ENCODE results near the gene ALKBH7.
"Not testable (repeated sequence)": the region's sequence is repeated elsewhere in the genome, so short reads cannot be mapped to it uniquely, and the experiment has no call there.

ALKBH7 gene

DNA sequence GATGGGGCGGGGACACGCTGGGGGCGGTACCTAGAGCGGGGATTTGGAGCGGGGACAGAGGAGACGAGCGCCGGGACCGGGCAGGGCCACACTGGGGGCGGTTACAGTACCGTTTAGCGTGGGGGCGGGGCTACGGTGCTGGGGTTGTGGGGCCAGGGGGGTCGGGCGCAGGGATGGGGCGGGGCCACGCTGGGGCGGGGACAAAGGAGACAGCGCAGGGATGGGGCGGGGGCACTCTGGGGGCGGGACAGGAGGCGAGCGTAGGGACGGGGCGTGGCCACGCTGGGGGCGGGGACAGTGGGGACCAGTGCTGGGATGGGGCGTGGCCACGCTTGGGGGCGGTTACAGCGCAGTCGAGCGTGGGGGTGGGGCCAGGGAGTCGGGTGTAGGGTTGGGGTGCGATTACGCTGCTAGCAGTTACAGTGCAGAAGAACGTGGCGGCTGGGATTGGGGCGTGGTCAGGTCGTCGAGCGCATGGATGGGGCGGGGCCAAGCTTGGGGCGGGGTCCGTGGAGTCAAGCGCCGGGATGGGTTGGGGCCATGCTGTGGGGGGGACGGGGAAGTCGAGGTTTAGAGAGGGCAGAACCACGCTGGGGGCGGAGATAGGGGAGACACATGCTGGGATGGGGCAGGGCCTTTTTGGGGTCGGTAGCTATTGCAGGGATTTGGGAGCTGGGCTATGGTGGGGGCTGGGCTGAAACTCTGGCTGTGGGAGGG, 660 bp downstream of the ALKBH7 start:
- DNase-seq (ENCODE audit: low read depth), result peak; percentile 98

DNA sequence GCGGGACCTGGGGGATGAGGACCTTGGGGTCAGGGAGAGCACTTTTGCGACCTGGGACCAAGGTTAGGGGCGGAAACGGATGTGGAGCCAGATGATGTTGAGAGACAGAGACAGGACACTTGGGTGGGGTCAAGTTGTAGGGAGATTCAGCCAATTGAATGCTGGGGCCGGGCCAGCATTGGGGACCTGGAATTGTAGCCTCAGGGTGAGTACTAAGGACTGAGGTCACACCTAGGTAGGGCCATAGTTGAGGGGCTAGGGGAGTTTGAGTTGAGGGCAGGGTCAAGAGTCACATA, 1.2 kb downstream of the ALKBH7 start:
- no peak for DNase-seq (ENCODE audit: low read depth)

DNA sequence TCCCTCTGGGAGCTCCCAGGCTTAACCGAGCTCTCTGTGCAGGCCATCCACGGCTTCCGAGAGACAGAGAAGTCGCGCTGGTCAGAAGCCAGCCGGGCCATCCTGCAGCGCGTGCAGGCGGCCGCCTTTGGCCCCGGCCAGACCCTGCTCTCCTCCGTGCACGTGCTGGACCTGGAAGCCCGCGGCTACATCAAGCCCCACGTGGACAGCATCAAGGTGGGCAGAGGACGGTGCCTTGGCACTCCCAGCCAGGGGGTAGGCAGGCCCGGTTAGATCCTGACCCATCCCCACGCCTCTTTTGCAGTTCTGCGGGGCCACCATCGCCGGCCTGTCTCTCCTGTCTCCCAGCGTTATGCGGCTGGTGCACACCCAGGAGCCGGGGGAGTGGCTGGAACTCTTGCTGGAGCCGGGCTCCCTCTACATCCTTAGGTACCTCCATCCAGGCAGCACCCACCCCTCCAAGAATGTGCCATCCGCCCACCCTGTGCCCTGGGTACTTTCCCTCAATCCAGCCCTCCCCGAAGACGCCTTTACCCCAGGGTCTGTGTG, 1.6 kb downstream of the ALKBH7 start:
- no peak for DNase-seq (ENCODE audit: low read depth)

DNA sequence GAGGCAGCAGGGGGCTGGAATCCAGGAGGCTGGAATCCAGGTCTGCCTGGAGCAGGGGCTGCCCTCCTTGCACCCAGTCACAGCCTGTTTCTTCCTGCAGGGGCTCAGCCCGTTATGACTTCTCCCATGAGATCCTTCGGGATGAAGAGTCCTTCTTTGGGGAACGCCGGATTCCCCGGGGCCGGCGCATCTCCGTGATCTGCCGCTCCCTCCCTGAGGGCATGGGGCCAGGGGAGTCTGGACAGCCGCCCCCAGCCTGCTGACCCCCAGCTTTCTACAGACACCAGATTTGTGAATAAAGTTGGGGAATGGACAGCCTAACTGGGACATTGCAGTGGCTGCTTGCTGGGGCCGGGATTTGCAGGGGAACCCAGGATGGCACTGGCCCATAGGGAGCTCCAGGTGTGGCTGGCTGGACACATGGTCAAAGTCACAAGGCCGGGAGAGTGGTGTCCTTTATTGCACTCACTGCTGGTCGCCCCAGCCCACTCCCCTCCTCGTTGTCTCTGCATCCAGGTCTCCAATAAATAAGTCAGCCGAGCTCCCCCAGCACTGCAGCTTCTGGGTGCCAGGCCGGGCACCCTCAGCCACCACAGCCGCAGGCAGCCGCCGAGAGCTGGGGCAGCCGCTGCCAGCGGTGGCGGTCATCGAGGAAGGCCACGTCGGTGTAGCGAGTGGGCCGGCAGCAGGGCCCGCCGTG, 2.3 kb downstream of the ALKBH7 start:
- no peak for DNase-seq (ENCODE audit: low read depth)

DNA sequence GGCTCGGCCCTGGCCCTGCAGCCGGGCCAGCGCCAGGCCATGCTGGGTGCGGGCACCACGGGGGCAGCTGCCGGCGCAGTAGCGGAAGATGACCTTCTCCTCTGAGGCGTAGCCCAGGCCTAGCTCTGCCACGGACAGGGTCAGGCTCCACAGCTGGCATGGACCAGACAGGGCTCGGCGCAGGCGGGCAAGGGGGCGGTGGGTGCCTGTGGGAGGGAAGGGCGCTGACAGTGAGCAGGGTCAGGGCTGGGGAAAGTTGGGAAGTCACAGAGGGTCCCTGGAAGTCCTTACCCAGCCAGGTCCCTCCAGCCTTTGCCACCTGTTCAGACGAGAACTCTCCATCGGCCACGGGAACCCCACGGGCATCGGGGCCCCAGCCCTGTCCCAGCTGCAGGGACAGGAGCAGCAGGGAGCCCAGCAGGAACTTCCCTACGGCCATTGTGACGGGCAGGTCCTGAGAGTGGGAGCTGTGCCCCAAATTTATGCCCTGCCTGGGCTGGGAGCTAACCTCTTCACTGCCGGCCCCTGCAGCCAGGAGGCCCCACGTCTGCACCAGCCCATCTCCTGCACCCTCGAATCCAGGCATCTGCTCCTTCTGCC, 2.9 kb downstream of the ALKBH7 start, which contains the start of gene PSPN:
Gene PSPN, minus strand, starts transcription at position 523 of the 600 bp plus-strand sequence. Its CDS starts 84 bp downstream, at position 439.
- no peak for DNase-seq (ENCODE audit: low read depth)

DNA sequence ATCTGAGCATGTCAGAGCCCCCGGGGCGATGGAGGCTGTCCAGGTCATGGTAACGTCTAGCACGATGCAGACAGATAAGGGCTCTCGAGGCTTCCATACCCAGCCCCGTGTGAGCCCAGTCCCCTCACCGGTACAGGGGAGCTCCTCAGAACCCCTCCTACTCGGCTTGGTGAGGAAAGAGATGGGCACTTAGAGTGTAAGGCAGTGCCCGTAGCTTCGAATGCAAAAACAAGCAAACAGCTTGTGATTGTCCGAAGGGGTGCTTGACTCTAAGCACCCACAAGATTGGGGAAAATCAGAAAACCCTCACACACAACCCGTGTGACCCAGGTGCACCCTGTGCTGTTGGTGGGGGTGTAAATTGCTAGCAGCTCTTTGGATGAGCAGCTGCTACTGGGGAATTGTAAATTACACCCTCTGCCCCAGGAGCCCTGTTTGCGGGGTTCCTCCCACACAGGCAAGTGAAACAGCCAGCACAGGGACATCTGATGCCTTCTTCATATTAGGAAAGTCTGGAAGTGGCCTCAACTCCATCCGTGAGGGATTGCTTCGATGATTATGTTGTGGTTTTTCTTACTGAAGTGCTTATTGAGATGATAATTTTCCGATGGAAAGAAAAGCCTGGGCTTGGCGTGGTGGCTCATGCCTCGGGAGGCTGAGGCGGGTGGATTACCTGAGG, 4.1 kb downstream of the ALKBH7 start:
- DNase-seq (ENCODE audit: low read depth), result no peak

DNA sequence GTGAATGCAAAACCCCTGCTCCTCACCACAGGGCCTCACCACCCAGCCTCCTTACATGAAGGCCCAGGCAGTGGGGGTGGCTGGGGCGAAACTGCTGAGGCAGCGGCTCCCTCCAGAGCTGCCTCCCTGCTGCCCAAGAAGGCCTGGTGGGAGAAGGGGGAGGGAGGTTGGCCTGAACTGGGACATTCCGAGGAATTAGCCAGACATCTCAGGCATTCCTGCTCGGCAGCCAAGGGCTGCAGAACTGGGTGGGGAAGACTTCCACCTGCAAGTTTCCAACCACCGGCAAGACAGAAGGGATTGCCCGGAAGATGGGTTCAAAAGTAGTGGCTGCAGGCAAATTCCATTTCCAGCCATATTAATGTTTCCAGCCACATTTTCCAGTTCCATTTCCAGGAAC, 5.4 kb downstream of the ALKBH7 start:
- peak; percentile 82 for DNase-seq (ENCODE audit: low read depth)

DNA sequence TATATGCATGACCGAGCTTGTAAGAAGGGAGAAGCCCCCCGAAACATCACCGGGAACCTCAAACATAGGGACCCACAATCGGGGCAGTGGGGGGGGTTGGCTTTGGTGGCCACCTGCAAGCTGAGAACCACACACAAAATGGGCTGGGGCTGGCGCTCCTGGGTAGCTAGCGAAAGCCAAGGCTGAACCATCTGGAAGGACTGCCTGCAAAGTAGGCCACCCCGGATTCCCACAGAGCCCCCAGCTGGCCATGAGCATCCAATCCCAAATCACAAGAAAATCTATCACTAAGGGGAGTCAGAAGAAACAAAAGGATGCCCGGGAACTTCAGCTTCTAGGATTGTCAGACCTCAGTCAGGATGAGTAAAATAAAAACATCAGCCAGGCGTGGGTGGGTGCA, 5.9 kb downstream of the ALKBH7 start:
- DNase-seq (ENCODE audit: low read depth), result peak; percentile 10

DNA sequence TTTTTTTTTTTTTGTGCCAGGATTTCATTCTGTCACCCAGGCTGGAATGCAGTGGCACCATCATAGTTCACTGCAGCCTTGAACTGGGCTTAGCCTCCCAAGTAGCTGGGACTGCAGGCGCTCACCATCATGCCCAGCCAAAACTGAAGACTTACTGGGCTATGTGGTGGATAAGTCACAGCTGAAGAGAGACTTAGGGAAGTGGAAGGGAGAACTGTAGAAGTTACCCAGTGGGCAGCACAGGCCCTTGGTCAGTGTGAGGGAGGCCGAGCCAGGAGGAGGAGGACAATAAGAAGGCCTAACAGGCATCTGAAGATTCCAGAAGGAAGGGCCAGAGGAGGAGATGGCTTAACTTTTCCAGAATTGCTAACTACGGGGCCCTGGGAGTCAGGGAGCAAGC, 7.2 kb downstream of the ALKBH7 start:
- no peak for DNase-seq (ENCODE audit: low read depth)

DNA sequence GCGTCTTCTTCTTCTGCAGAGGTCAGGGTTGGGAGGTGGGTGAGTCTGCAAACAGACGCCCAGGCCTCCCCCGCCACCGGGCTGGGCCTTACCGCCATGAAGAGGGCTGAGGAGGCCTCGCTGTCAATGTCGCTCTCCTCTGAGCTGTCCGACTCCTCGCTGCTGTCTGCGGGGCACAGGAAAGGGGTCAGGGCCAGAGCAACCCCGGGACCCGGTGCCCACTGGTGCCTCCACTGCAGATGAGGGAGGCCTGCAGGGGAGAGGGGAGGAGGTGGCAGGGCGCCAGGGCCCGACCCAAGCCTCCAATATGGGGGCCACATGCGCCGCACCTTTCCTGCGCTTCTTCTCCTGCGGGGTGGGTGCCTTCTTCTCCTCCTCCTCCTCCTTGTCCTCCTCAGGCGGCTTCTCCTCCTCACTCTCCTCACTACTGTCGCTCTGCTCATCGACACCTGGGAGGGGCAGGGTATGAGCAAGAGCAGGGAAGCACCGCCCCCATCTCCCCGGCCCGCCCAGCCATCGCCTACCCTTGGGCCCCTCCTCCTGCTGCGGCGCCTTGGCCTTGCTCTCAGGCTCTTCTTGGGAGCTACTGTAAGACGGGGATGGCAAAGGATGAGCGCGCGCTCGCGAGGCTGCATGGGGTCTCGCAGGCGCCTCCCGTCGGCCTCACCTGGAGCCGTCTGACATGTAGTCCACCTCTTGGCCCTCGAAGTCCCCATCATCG, 8.6 kb downstream of the ALKBH7 start:
- no peak for DNase-seq (ENCODE audit: low read depth)

DNA sequence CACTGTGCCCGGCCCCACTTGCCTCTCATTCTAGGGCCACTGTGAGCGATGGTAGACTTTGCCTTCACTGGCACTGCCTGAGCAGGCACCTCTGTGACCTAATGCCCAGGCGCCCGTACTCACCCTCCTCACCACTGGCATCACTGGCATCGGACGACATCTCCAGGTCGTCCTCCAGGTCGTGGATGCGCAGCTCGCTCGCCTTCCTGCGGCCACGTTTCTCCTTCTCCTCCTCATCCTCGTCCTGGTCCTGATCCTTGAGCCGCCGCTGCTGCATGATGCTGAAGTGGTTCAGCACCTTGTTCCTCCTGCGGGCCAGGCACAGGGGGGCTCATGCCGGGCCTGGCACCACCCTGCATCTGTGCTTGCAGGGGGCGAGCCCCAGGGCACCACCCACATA, 10.6 kb downstream of the ALKBH7 start:
- DNase-seq (ENCODE audit: low read depth), result no peak

DNA sequence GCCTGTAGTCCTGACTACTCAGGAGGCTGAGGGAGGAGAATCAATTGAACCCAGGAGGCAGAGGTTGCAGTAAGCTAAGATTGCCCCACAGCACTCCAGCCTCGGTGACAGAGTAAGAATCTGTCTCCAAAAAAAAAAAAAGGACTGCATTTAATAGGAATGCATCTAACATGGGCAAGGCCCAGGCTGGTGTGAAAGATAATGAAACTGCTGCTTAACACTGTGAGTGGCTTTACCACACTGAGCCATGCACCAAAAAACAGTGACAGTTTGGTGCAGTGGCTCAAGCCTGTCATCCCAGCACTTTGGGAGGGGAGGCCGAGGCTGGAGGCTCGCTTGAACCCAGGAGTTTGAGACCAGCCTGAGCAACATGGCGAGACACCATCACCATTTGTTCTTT, 11.8 kb downstream of the ALKBH7 start:
- no peak for DNase-seq (ENCODE audit: low read depth)

DNA sequence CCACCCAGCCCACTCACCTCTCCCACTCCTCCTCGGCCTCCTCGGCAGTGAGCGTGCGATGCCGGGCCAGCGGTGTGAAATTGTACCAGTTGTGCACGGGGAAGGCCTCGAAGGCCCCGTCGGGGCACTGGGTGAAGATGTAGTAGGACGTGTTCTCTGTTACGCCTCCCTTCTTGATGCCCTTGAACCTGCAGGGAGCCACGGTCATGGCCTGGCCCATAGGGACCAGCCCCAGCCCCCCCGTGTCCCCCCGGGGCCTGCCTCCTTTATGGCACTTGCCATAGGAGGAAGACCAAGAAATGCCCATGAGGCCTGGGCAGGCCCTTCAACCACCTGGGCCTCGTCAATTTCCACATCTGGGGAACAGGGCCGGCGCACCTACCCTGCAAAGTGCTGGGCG, 14.8 kb downstream of the ALKBH7 start:
- DNase-seq (ENCODE audit: low read depth), result no peak

DNA sequence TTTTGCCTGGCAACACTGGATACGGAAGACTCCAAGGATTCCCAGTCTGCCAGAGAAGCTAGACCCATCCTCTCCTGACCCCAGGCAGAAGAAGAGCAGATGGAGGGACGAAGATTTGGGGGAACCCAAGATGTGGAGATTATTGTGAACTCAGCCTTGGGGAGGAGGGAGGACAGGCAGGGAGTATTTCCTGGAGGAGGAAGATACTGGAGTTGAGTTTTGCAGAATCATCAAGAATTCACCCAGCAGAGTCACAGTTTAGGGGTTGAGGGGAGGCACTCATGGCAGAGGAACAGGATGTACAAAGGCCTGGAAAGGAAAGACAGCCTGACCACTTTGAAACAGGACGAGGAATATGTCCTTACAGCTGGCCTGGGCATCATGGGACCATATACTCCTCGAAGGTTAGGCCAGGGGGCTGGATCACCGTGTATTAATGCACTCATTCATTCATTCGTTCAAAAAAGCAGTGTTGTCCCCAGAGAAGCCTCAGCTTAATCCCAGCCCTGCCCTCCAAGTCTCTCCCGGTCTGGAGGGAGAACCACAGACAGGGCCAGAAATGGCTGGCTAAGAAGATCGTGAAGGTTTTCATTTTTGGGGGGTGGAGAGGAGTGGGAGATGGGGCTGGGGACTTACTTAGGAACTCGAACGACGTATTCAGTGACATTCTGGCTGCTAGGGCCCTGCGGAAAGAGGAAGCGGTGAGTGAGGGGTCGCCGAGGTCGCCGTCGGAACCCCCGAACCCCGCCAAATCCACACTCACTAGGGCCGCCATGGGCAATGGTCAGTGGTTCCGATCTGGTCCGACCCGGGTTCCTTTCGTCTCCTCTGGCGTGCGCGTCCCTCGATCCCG, 19.9 kb downstream of the ALKBH7 start:
- no peak for DNase-seq (ENCODE audit: low read depth)

DNA sequence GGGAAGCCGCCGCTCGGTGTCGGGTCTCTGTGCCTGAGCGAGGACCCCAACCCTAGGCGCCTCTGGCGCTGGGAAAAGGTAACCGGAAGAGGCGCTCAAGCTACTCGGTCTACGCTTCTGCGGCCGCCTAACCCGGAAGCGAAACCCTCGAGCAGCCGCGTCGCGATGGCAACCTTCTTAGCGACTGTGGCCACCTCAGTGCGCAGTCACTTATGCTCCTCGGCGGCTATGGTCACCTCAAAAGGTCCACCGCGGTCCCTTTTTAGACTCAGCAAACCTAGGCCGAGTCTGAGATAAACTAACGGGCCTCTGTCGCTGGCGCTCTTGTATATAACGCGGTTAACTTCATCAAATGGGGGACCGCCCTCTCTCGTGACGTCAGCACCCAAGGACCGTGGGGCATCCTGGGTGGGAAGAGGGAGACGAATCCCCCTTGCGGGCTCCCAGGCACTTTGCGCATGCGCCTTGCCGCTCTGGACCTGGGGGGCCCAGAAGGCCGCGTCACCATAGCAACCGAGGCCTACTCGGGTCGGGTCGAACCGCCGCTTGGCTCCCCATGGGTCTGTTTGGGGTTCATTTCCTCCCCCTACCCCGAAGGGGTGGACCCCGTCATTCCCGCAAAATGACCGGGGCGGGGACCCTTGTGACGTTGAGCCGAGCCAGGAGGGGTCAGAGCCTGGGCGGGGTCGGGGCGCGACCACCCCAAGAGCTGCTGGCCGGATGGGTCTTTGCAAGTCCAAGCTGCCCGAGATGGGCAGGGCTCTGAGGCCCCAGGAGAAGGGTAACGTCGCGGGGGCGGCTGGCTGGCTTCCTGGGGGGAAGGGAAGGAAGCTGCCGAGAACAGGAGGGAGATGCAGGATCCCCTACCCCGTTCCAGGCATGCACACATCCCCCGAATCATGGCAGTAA, 20.7 kb downstream of the ALKBH7 start, which contains the start of gene GTF2F1:
Gene GTF2F1, minus strand, starts transcription at position 91 of the 909 bp plus-strand sequence. CDS start 169 bp downstream, outside the sequence.
- DNase-seq (ENCODE audit: low read depth), result peak; percentile 95

DNA sequence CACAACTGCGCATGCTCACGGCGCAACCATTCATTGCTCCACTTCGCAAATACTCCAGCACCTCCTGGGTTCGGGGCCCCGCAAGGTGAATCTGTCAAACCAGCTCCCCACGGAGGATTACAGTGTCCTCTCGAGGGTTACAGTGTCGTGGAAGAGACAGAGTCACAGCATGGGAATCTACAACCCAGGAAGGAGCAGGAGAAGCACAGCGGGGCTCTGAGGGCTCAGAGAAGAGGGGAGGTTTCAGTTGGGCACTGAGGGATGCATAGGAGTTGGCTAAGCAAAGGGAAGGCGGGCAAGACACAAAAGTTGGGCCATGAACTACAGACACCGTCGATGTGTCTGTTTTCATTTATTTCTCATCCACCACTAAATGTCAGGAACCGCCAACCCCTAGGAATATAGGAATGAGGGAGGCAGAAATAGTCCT, 21.4 kb downstream of the ALKBH7 start:
- no peak for DNase-seq (ENCODE audit: low read depth)

DNA sequence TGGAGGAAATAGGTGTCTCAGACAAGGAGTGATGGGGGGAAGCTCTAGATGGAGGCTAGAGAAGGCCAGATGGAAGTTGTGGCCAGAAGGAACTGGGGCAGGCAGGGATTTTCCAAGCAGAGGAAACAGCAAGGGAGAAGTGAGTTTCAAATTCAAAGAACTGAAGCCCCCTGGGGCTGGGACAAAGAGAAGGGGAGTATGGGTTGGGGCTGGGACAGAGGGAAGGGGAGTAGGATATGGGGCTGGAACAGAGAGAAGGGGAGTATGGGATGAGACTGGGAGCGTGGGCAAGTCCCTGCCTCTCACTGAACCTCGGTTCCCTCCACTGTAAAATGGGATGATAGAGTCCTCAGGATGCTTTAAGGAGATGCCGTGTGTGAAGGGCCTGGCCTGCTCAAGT, 22.2 kb downstream of the ALKBH7 start:
- DNase-seq (ENCODE audit: low read depth), result no peak

DNA sequence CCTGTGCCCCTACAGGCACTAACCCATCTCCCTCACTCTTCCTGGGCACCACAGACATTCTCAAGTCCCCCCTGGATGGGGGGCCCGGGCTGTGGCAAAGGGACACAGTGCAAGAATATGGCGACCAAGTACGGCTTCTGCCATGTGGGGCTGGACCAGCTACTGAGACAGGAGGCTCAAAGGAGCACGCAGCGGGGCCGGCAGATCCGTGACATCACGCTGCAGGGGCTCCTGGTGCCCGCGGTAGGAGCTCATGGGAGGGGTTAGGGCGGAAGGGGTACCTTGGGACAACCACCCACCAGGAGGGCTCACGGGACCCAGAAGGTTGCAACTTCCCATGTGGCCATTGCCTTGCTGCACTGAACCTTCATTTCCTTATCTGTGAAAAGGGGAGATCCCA, 23.7 kb downstream of the ALKBH7 start:
- DNase-seq (ENCODE audit: low read depth), result no peak

DNA sequence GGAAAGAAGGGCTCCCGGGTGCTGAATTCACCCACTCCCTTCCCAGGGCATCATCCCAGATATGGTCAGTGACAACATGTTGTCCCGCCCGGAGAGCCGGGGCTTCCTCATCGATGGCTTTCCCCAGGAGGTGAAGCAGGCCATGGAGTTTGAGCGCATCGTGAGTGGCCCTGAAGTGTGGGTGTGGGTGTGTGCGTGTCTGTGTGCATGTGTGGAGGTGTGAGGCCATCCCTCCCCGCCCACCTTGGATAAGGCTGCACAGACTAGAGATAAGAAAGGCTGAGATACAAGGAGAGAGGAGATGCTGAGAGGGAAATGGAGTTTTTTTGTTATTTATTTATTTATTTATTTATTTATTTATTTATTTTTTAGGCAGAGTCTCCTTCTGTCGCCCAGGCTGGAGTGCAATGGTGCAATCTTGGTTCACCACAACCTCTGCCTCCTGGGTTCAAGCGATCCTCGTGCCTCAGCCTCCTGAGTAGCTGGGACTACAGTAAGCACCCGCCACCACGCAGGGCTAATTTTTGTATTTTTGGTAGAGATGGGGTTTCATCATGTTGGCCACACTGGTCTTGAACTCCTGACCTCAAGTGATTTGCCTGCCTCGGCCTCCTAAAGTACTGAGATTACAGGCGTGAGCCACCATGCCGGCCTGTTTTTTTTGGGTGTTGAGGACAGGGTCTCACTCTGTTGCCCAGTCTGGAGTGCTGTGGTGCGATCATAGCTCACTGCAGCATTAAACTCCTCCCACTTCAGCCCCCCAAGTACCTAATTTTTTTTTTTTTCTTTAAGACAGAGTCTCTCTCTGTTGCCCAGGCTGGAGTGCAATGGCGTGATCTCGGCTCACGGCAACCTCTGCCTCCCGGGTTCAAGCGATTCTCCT, 27.7 kb downstream of the ALKBH7 start:
- not testable (repeated sequence) for DNase-seq (ENCODE audit: low read depth)

Measured in iris pigment epithelial cell (primary cell).